K562 (cell line): ENCODE data around the gene ASAH2. TPM values are rescaled to one million over a fixed set of nuclear protein-coding genes. Genes with fewer than 3 reads are reported as not detected.
A peak's percentile ranks its signal among the peaks of the same experiment; 100 is the strongest.

ENCODE experiments used
- IRF9 ChIP-seq: fragments of 450-650 bp; IDR thresholded peaks from 2 replicates; pipeline ENCODE4 v1.6.1; 2016; ENCODE audit warnings: missing biosample characterization, missing genetic modification characterization
- MTF1 ChIP-seq: fragments of 250-450 bp; sonication (Bioruptor Pico); IDR thresholded peaks from 2 replicates; pipeline ENCODE4 v1.9.0; 2021; ENCODE audit warnings: moderate library complexity, mild to moderate bottlenecking, inconsistent platforms, borderline replicate concordance
- NFATC3 ChIP-seq: fragments of 450-650 bp; IDR thresholded peaks from 2 replicates; pipeline ENCODE4 v1.6.1; 2017; ENCODE audit warnings: mild to moderate bottlenecking
- RAD51 ChIP-seq: fragments of 450-650 bp; IDR thresholded peaks from 2 replicates; pipeline ENCODE4 v1.7.1; 2016; ENCODE audit warnings: low read depth, mild to moderate bottlenecking, borderline replicate concordance
- RCOR1 ChIP-seq, 2 experiments: IDR thresholded peaks; 2 replicates each; pipeline ENCODE4 v1.6.1; 2012; ENCODE audit warnings: low read depth in 2 of 2, low read length in 2 of 2, borderline replicate concordance in 1 of 2, improper control_type of control experiment in 1 of 2
- RREB1 ChIP-seq: fragments of 250-450 bp; sonication (Bioruptor Pico); IDR thresholded peaks from 2 replicates; pipeline ENCODE4 v1.4.0; 2020
- TFAM ChIP-seq: fragments of 250-450 bp; sonication (Bioruptor Pico); conservative IDR thresholded peaks from 2 replicates; pipeline ENCODE4 v1.5.0; 2021; ENCODE audit warnings: mild to moderate bottlenecking, moderate library complexity
- ZFX ChIP-seq: sonication (generic); formaldehyde crosslinking; IDR thresholded peaks from 2 replicates; pipeline ENCODE4 v1.8.0; 2022; ENCODE audit warnings: mild to moderate bottlenecking, missing genetic modification reagents, moderate library complexity
- ZNF764 ChIP-seq: fragments of 250-450 bp; sonication (Bioruptor Pico); IDR thresholded peaks from 2 replicates; pipeline ENCODE4 v1.4.0; 2020; ENCODE audit warnings: low read depth, mild to moderate bottlenecking, moderate library complexity
- polyA plus RNA-seq, 8 experiments: library from polyadenylated mRNA; depleted of rRNA in 4 of 8; stranded (reverse) in 5 of 8; unstranded in 3 of 8; fragments of >200 nt; fragmentation: Nextera tagmentation in 2 of 8; fragmentation: Illumina TruSeq in 1 of 8; extraction: Ambion mirVana in 2 of 8; extraction: Trizol in 1 of 8; gene quantifications; 2 replicates each; pipeline versions ENCODE4 v1.2.1 to v1.2.3, GENCODE V29; 2011 to 2014; ENCODE audit warnings: inconsistent platforms in 1 of 8, missing spikeins in 1 of 8
- total RNA-seq, 7 experiments: library from RNA; depleted of rRNA in 6 of 7; stranded (reverse); fragments of >200 nt in 6 of 7; fragmentation: Illumina TruSeq in 2 of 7; extraction: Trizol in 2 of 7; gene quantifications; 2 replicates each; pipeline versions ENCODE4 v1.2.1 to v1.2.3, GENCODE V29; 2011 to 2021; ENCODE audit warnings: low replicate concordance in 1 of 7
- TF ChIP-seq, protein P1 (sequence below): IDR thresholded peaks from 2 replicates; pipeline ENCODE4 v1.6.1; 2016; ENCODE audit warnings: missing genetic modification characterization, missing compliant biosample characterization
- TF ChIP-seq, protein P2 (sequence below): fragments of 250-450 bp; sonication (Bioruptor Pico); IDR thresholded peaks from 2 replicates; pipeline ENCODE4 v1.8.0; 2022; ENCODE audit warnings: moderate library complexity, mild to moderate bottlenecking, inconsistent platforms
- TF ChIP-seq, protein P3 (sequence below), 3 experiments: fragments of 200-800 bp in 1 of 3; fragments of 250-450 bp in 1 of 3; fragments of 450-650 bp in 1 of 3; sonication (Bioruptor Pico) in 1 of 3; sonication (Bioruptor generic) in 1 of 3; formaldehyde crosslinking in 1 of 3; IDR thresholded peaks; 2 replicates each; pipeline versions ENCODE4 v1.6.1 to v1.8.0; 2016 to 2022; ENCODE audit warnings: mild to moderate bottlenecking in 2 of 3, missing genetic modification characterization in 2 of 3, missing compliant biosample characterization in 1 of 3, moderate library complexity in 1 of 3

The ASAH2 gene
- total and polyA plus RNA-seq, 9 of the 15 experiments (the other 6 are each of a cell fraction or from before 2014, with no cell fraction given) = 2.5 to 12.0 (median 8.5) TPM

DNA sequence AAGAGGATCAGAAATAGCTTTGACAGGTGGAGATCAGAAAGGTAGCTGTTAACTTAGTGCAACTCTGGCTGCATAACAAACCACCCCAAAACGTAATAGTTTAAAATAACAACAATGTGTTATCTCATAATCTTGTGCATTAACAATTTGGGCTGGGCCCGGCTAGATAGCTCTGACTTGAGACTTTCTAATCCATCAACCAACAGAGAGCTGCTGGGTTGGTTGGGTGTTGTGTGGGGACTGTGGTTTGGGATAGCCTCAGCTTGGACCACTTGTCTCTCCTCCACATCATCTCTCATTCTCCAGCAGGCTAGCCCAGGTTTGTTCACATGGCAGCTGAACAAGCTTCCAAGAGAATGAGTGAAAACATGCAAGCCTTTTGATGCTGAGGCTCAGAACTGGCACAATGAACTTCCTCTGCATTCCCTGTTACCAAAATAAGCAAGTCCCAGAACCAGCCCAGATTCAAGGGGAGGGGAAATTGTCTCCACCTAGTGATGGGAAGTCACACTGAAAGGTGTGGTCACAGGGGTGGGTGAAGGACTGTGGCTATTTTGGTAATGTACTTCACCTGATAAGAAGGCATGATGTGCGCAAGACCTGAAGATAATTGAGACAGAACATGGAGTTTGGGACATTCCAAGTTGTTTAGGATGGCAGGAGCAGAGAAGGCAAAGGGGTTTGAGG is 20.4 kb upstream of the ASAH2 start (continued):
- TF ChIP-seq, protein P1, sequence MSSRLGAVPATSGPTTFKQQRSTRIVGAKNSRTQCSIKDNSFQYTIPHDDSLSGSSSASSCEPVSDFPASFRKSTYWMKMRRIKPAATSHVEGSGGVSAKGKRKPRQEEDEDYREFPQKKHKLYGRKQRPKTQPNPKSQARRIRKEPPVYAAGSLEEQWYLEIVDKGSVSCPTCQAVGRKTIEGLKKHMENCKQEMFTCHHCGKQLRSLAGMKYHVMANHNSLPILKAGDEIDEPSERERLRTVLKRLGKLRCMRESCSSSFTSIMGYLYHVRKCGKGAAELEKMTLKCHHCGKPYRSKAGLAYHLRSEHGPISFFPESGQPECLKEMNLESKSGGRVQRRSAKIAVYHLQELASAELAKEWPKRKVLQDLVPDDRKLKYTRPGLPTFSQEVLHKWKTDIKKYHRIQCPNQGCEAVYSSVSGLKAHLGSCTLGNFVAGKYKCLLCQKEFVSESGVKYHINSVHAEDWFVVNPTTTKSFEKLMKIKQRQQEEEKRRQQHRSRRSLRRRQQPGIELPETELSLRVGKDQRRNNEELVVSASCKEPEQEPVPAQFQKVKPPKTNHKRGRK = no peak
- TF ChIP-seq ZNF764 (CRISPR knock-in tag) (no peak), RCOR1 (IDR thresholded peaks at IDR 0.05; ENCODE audit: borderline replicate concordance in 1 of 2, low read depth in 2 of 2, low read length in 2 of 2) (peak in 1 of 2 experiments; percentile 52; a peak in 1 of 4 replicates), MTF1 (CRISPR knock-in tag) (no peak), ZFX (no peak), TFAM (CRISPR knock-in tag) (no peak), NFATC3 (no peak), RREB1 (no peak), RAD51 (no peak), IRF9 (no peak)
- TF ChIP-seq, protein P2, sequence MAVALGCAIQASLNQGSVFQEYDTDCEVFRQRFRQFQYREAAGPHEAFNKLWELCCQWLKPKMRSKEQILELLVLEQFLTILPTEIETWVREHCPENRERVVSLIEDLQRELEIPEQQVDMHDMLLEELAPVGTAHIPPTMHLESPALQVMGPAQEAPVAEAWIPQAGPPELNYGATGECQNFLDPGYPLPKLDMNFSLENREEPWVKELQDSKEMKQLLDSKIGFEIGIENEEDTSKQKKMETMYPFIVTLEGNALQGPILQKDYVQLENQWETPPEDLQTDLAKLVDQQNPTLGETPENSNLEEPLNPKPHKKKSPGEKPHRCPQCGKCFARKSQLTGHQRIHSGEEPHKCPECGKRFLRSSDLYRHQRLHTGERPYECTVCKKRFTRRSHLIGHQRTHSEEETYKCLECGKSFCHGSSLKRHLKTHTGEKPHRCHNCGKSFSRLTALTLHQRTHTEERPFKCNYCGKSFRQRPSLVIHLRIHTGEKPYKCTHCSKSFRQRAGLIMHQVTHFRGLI (CRISPR knock-in tag) = no peak
- TF ChIP-seq, protein P3, sequence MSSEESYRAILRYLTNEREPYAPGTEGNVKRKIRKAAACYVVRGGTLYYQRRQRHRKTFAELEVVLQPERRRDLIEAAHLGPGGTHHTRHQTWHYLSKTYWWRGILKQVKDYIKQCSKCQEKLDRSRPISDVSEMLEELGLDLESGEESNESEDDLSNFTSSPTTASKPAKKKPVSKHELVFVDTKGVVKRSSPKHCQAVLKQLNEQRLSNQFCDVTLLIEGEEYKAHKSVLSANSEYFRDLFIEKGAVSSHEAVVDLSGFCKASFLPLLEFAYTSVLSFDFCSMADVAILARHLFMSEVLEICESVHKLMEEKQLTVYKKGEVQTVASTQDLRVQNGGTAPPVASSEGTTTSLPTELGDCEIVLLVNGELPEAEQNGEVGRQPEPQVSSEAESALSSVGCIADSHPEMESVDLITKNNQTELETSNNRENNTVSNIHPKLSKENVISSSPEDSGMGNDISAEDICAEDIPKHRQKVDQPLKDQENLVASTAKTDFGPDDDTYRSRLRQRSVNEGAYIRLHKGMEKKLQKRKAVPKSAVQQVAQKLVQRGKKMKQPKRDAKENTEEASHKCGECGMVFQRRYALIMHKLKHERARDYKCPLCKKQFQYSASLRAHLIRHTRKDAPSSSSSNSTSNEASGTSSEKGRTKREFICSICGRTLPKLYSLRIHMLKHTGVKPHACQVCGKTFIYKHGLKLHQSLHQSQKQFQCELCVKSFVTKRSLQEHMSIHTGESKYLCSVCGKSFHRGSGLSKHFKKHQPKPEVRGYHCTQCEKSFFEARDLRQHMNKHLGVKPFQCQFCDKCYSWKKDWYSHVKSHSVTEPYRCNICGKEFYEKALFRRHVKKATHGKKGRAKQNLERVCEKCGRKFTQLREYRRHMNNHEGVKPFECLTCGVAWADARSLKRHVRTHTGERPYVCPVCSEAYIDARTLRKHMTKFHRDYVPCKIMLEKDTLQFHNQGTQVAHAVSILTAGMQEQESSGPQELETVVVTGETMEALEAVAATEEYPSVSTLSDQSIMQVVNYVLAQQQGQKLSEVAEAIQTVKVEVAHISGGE (CRISPR knock-in tag; IDR thresholded peaks at IDR 0.05) = no peak
